ENCODE data around the gene IWS1.
"Not testable (repeated sequence)": the region's sequence is repeated elsewhere in the genome, so short reads cannot be mapped to it uniquely, and the experiment has no call there.

IWS1 gene

DNA sequence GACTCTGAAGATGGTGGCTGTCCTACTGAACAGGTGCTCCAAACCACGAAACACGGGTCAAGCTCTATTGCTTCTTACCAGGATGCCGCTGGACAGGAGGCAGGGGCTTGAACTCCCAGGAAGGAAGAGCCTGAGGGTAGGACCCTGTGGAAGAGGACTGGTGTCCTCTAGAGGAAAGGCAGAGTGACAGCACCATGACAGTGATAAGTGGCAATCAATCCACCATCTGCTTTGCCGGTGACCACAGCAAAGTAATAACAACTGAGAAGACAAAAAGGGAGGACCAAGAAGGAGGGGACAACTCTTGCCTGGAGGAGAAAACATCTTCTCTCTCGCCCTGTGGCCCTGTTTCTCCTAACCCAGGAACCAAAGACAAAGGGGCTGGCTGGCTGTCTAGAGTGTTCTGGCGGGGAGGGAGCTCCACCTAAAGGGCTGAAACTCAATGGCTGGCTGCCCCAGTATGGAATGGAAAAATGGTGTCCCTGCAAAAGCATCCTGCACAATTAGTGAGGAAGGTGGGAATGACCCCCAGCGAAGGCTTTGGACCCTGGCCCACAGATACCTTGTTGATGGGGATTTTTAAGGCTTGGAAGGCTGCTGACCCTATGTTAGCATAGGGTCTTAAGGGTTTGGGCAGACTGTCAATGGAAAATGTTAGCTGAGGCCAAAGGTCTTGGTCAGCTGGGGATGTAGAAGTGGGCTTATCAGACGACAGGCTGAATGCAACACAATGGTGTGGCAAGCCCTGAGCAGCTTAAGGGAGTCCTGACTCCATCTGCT, 72.7 kb downstream of the IWS1 start:
- no peak for DNase-seq

DNA sequence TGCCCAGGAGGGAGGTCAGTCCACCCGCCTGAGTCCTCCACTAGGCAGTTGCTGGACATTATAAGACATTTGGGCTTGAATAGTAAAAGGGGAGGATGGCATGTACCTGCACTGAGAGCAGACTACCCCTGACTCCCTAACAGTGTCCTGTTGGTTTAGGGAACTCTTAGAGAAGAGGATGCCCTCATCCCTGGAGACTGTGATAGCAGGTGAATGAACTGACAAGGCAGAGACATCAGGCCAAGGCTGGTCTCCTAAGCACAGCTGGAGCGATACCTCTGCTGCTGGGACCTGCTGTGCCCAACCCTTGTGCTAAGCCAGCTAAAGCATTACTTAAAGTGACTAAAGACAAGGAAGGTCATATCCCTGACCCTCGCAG, 73.3 kb downstream of the IWS1 start:
- DNase-seq: no peak

DNA sequence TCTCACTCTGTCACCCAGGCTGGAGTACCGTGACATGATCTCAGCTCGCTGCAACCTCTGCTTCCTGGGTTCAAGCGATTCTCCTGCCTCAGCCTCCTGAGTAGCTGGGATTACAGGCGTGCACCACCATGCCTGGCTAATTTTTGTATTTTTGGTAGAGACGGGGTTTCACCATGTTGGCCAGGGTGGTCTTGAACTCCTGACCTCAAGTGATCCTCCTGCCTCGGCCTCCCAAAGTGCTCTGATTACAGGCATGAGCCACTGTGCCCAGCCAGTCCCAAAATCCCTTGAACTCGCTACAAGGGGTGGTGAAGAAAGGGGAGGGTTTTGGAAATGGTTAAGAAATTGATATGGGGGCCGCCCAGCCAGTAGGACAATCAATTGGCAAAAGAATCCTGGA, 73.9 kb downstream of the IWS1 start:
- not testable (repeated sequence) for DNase-seq

DNA sequence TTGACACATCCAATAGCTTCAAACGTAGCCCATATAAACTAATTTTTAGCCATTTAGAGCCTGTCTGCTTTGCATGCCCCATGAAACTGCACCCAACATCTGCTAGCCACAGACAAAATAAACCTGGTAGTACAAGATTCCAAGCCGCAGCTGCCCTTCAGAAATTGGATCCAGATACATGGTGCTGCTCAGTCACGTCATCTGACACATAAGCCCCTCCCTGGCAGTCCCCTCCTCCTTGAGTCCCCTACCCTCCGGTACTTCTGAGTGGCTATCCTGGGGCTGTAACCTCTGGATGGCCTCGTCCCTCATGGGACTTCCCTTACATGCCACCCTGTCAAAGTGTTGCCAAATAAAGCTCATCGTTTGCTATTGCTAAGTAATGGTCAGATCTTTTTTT, 74.3 kb downstream of the IWS1 start:
- DNase-seq: no peak

DNA sequence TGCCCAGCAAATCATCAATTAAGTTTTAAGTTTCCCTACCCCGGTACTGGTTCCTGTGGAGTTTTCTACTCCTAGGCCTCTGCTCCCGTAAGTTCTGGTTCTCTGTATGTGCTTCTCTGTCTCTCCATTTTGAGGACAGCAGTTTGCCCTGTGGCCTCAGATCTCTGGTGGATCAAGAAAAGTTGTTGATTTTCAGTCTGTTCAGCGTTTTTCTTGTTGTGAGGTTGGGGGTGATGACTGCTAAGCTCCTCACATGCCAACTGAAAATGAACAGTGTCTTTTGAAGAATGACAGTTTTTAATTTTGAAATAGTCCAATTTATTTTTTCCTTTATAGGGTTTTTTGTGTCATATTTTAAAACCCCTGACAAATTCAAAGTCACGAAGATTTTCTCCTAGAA, 76.4 kb downstream of the IWS1 start:
- no peak for DNase-seq

DNA sequence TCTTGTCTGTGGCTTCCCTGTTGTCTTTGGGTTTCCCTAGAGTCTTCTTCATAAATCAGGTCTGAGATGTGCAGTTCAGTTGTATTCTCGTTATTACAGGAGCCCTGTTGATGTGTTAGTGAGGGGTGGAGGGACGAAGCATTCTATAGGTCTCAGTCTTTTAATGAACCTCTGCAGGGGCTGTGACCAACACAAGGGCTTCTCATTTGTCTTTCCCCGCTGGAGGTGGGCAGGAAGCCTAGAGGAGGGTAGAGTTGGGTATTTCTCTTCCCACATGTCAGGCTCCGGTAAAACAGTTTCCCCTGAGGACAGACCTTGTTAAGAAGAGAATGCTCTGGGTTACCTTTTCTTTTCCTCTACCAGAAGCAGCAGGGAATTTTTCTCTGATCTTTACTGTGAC, 76.9 kb downstream of the IWS1 start:
- DNase-seq: no peak

DNA sequence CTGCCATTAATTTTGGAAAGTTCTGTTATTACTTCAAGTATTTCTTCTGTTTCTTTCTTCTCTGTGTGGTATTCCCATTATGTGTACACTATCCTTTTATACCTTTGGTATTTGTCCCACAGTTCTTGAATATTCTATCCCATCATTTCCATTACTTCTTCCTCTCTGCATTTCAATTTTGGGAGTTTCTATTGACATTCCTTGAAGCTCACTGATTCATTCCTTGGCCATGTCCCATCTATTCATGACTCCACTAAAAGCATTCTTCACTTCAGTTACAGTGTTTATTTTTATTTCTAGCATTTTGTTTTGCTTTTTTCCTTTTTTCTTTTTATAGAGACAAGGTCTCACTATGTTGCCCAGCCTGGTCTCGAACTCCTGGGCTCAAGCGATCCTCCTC, 77.8 kb downstream of the IWS1 start:
- no peak for DNase-seq

DNA sequence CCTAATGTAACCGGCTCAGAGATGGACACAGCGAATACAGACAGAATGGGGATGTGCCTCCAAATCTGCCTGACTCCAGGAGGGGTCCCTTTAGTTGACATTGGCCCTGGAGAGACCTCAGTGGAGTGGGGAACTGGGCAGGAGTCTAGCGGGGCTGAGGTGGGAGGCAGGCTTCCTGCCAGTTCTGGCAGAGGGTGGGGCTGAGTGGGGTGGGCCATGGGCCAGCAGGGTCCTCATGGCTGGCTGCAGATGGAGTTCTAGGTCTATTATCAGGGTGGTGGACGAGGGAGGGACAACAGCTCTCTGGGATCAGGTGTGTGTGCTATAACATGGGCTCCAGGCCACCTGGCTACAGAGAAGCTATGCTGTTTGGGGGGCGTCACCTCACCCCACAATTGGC, 86.9 kb downstream of the IWS1 start:
- DNase-seq: no peak

DNA sequence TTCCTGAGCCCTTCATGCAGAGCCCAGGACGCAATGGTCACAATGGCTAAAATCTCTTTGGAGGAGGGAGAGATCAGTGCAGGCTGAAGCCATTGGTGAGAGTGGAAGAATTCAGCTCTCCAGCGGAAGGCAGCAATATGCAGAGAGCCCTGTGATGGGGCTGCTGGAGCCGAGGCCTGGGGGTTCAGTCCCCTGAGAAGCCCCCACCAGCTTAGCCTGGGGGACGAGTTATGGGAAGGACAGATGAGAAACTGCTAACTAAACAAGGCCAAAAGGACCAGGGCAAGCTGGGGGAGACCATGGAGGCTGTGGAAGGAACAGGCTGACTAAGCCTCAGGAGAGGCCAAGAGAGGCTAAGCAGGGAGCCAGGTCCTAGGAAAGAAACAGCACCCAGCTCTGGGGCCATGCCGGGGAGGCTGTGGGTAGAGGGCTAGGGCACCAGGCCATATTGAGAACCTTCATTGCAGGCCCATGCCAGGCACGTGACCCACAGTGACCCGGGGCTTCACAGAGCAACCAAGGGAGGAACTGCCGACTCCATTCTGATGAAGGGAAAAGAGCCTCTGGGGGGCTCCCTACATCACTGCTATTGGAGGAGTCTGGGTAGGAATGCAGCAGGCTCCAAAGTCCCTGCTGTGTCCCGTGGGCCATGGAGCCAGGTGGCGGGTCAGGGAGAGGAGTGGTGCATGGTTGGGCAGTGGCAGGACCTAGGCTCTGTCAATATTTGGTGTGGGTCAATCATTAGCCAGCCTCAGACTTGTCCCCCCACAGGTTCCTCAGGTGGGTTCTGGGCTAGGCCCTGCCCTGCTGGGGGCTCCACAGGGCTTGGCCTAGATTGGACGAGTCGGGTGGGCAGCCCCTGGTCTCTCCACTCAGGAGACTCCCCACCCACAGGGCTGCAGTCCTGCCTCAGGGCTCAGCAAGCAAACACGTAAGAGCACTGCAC, 88.2 kb downstream of the IWS1 start:
- no peak for DNase-seq

DNA sequence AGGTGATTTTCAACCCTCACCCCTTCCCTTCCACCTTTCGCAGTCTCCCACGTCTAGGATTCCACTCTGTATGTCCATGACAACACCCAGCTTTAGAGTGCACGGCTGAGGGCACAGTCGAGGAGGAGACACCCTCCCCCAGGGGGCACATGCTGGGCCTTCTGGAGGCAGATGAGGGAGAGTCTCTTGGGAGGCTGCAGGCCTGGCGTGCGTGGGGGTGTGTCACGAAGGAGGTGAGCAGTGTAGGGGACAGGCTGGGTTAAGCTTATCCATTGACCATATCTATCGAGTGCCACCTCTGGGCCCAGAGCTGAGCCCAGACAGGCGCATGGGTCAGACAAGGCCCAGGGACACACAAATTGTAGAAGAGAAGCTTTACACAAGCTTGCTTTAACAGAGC, 89.2 kb downstream of the IWS1 start:
- no peak for DNase-seq

DNA sequence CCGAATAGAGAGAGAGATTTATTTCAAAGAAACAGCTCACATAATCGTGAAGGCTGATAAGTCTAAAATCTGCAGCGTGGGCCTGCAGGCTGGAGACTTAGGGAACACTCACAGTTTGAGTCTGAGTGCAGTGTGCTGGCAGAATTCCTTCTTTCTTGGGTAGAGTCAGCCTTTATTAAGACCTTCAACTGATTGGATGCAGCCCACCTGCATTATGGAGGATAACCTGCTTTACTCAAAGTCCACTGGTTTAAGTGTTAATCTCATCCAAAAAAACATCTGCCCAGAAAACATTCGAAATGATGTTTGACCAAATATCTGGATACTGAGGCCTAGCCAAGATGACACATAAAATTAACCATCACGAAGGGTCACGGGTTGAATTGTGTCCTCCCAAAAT, 91.8 kb downstream of the IWS1 start:
- DNase-seq: no peak

DNA sequence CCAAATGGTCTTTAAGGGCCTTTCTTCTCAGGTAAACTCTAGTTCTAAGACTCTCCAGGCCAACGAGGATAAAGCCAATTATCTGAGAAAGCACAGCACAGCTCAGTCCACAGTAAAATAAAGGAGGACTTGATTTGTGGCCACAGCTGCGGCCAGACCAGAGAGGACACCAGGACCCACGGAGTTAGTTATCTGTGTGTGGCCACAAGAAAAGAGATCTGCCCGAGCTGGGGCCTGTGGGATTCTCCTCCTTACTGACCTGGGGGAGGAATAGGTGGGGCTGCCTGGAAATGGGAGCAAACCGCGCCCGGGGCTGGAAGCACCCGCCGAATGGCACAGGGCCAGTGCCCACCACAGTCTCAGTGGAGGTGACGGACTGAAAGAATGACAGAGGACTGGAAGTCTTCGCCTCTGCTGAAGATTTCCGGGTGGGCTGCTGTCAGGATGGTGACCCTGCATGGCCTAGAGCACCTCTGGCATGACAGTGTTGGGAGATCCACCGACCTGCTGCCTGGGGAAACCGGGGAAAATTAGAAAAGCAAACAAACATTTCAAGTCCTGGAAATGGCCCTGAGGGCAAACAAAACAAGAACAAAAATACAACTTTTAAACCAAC, 94.8 kb downstream of the IWS1 start:
- no peak for DNase-seq

Data from NCI-H1048 (cell line).